ENCODE measurements around the gene SLC12A5. TPM values are rescaled to one million over a fixed set of nuclear protein-coding genes. Genes with fewer than 3 reads are reported as not detected.

SLC12A5 gene
- total and polyA plus RNA-seq, 9 of the 15 experiments (the other 6 are each of a cell fraction or from before 2014, with no cell fraction given) = 0.36 to 7.5 (median 2.1) TPM

DNA sequence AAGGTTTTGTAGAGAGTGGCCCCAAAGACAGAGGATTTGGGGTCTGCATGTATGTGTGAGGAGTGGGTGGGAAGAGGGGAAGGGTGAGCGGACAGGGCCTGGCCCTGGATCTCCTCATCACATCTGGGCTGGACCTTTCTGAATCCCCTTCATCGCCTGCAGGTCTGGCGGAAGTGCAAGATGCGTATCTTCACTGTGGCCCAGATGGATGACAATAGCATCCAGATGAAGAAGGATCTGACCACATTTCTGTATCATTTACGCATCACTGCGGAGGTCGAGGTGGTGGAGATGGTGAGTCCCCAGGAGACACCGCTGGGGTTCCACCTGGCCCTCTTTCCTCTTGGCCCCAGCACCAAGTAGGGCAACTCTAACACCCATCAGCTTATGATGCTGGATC lies 24.4 kb downstream of the SLC12A5 start:
- peaks cover 19% of the 10 kb centered on the region for H4K20me1 ChIP-seq (replicated peaks; ENCODE audit: control insufficient read depth, insufficient read depth, low read length)
- BruUV-seq (replicated peaks) = no TSS peak
- H3K9ac ChIP-seq (ENCODE audit: insufficient read depth in 1 of 2, low read depth in 2 of 2, low read length in 2 of 2) = no peak overlapping the region
- no peak overlapping the region for H3K4me2 ChIP-seq (ENCODE audit: insufficient read depth, low read length)
- H3K9me1 ChIP-seq (ENCODE audit: control insufficient read depth, insufficient read depth, low read length) = peaks cover 4% of the 10 kb centered on the region
- H3K4me1 ChIP-seq (replicated peaks in 1 of 2; ENCODE audit: control insufficient read depth in 2 of 2, insufficient read depth in 2 of 2, low read length in 2 of 2) = peaks cover 0 to 16% of the 10 kb centered on the region in 2 experiments; a peak in 4 of 5 replicates
- 1% methylated on average over 7 of the region's 8 CpGs for WGBS (ENCODE audit: insufficient coverage, low coverage, missing lambda C conversion rate)
- ATAC-seq (no peak), FAIRE-seq (no peak), DNase-seq (ENCODE audit: extremely low read depth in 1 of 4, low spot score in 3 of 4) (no peak)
- H3K27me3 ChIP-seq (ENCODE audit: control insufficient read depth in 2 of 2, insufficient read depth in 2 of 2, low read length in 2 of 2) = peaks cover 0 to 9% of the 10 kb centered on the region in 2 experiments; a peak in 2 of 5 replicates
- POLR2A ChIA-PET = no interaction called here
- H2AFZ ChIP-seq (ENCODE audit: low read depth, low read length) = no peak overlapping the region
- no peak overlapping the region for H3K27ac ChIP-seq (ENCODE audit: extremely low read depth, low read depth, low read length)
- no peaks in the 10 kb centered on the region for H3K9me3 ChIP-seq (replicated peaks; ENCODE audit: control insufficient read depth, insufficient read depth, low read depth, low read length)
- no peaks in the 10 kb centered on the region for H3K79me2 ChIP-seq (ENCODE audit: control insufficient read depth, insufficient read depth, low read length)
- CTCF ChIA-PET (ENCODE audit: low intra/inter-chr PET ratio) = no interaction called here
- H3K4me3 ChIP-seq = no peak overlapping the region
- intact Hi-C loops (cut with micrococcal nuclease) (no loop called here), in situ Hi-C loops (cut with MboI) (no loop called here)
- no peaks in the 10 kb centered on the region for H3K36me3 ChIP-seq (ENCODE audit: control insufficient read depth, insufficient read depth, low read length)
- TF ChIP-seq, protein P1, sequence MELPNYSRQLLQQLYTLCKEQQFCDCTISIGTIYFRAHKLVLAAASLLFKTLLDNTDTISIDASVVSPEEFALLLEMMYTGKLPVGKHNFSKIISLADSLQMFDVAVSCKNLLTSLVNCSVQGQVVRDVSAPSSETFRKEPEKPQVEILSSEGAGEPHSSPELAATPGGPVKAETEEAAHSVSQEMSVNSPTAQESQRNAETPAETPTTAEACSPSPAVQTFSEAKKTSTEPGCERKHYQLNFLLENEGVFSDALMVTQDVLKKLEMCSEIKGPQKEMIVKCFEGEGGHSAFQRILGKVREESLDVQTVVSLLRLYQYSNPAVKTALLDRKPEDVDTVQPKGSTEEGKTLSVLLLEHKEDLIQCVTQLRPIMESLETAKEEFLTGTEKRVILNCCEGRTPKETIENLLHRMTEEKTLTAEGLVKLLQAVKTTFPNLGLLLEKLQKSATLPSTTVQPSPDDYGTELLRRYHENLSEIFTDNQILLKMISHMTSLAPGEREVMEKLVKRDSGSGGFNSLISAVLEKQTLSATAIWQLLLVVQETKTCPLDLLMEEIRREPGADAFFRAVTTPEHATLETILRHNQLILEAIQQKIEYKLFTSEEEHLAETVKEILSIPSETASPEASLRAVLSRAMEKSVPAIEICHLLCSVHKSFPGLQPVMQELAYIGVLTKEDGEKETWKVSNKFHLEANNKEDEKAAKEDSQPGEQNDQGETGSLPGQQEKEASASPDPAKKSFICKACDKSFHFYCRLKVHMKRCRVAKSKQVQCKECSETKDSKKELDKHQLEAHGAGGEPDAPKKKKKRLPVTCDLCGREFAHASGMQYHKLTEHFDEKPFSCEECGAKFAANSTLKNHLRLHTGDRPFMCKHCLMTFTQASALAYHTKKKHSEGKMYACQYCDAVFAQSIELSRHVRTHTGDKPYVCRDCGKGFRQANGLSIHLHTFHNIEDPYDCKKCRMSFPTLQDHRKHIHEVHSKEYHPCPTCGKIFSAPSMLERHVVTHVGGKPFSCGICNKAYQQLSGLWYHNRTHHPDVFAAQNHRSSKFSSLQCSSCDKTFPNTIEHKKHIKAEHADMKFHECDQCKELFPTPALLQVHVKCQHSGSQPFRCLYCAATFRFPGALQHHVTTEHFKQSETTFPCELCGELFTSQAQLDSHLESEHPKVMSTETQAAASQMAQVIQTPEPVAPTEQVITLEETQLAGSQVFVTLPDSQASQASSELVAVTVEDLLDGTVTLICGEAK (IDR thresholded peaks at IDR 0.05) = no peak
- TF ChIP-seq, protein P1 (CRISPR knock-in tag; IDR thresholded peaks at IDR 0.05) = no peak
- no peak for TF ChIP-seq EGR1 (conservative IDR thresholded peaks at IDR 0.05)

Measured in K562 (cell line).